Endothelial cell (in vitro differentiated cells): ENCODE results near the gene ZNF431. TPM values are rescaled to one million over a fixed set of nuclear protein-coding genes. Genes with fewer than 3 reads are reported as not detected.

Source experiments
- DNase-seq: peaks from one replicate; pipeline ENCODE4 v3.0.0; 2021; ENCODE audit warnings: low spot score
- H3K27ac Mint-ChIP-seq: one replicate; pipeline ENCODE4 v1.8.0; 2021; ENCODE audit warnings: mixed read lengths, inconsistent platforms; ENCODE audit not compliant: unreplicated experiment
- H3K27me3 Mint-ChIP-seq: one replicate; pipeline ENCODE4 v1.8.0; 2021; ENCODE audit warnings: mild to moderate bottlenecking, moderate library complexity, mixed read lengths, inconsistent platforms; ENCODE audit not compliant: unreplicated experiment
- H3K36me3 Mint-ChIP-seq: one replicate; pipeline ENCODE4 v1.8.0; 2021; ENCODE audit warnings: mild to moderate bottlenecking, low read depth, mixed read lengths, inconsistent platforms; ENCODE audit not compliant: unreplicated experiment
- H3K4me1 Mint-ChIP-seq: one replicate; pipeline ENCODE4 v1.8.0; 2021; ENCODE audit warnings: mild to moderate bottlenecking, mixed read lengths, inconsistent platforms; ENCODE audit not compliant: unreplicated experiment
- H3K4me3 Mint-ChIP-seq: one replicate; pipeline ENCODE4 v1.8.0; 2021; ENCODE audit warnings: mild to moderate bottlenecking, mixed read lengths, inconsistent platforms; ENCODE audit not compliant: unreplicated experiment
- H3K9me3 Mint-ChIP-seq: one replicate; pipeline ENCODE4 v1.8.0; 2021; ENCODE audit warnings: mixed read lengths, inconsistent platforms; ENCODE audit not compliant: unreplicated experiment
- total RNA-seq: library from RNA; stranded (reverse); fragmentation: NEBNext Ultra II Directional; extraction: Animal tissue kit (Norgen Biotek cat#: 25700); gene quantifications from one replicate; pipeline ENCODE4 v1.2.1, GENCODE V29; 2021; ENCODE audit not compliant: unreplicated experiment
- TF ChIP-seq, protein P1 (sequence below): fragments of 200-600 bp; sonication (generic); IDR thresholded peaks from one replicate; pipeline ENCODE4 v1.5.0; 2021; ENCODE audit warnings: antibody characterized with exemption; ENCODE audit not compliant: unreplicated experiment

Gene ZNF431
- total RNA-seq, 1 donor from 2014 or later: 20.1 TPM

DNA sequence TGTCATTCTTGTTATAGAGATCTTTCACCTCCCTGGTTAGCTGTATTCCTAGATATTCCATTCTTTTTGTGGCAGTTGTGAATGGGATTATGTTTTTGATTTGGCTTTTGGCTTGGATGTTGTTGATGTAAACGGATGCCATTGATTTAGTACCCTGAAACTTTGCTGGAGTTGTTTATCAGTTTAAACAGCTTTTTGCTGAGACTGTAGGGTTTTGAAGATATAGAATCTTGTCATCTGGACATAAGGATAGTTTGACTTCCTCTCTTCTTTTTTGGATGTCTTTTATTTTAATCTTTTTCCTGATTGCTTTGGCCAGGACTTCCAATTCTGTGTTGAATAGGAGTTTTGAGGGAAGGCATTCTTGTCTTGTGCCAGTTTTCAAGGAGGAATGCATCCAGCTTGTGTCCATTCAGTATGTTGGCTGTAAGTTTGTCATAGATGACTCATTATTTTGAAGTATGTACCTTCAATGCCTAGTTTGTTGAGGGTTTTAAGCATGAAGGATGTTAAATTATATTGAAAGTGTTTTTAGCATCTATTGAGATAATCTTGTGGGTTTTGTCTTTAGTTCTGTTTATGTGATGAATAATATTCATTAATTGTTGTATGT is 16.8 kb downstream of the ZNF431 start:
- TF ChIP-seq, protein P1, sequence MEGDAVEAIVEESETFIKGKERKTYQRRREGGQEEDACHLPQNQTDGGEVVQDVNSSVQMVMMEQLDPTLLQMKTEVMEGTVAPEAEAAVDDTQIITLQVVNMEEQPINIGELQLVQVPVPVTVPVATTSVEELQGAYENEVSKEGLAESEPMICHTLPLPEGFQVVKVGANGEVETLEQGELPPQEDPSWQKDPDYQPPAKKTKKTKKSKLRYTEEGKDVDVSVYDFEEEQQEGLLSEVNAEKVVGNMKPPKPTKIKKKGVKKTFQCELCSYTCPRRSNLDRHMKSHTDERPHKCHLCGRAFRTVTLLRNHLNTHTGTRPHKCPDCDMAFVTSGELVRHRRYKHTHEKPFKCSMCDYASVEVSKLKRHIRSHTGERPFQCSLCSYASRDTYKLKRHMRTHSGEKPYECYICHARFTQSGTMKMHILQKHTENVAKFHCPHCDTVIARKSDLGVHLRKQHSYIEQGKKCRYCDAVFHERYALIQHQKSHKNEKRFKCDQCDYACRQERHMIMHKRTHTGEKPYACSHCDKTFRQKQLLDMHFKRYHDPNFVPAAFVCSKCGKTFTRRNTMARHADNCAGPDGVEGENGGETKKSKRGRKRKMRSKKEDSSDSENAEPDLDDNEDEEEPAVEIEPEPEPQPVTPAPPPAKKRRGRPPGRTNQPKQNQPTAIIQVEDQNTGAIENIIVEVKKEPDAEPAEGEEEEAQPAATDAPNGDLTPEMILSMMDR: no peak
- peaks cover 1% of the 10 kb centered on the region for H3K27me3 Mint-ChIP-seq
- no peak overlapping the region for H3K27ac Mint-ChIP-seq
- no peaks in the 10 kb centered on the region for H3K4me1 Mint-ChIP-seq
- H3K4me3 Mint-ChIP-seq: no peak overlapping the region
- H3K9me3 Mint-ChIP-seq: no peaks in the 10 kb centered on the region
- H3K36me3 Mint-ChIP-seq: peaks cover 18% of the 10 kb centered on the region
- DNase-seq: no peak

DNA sequence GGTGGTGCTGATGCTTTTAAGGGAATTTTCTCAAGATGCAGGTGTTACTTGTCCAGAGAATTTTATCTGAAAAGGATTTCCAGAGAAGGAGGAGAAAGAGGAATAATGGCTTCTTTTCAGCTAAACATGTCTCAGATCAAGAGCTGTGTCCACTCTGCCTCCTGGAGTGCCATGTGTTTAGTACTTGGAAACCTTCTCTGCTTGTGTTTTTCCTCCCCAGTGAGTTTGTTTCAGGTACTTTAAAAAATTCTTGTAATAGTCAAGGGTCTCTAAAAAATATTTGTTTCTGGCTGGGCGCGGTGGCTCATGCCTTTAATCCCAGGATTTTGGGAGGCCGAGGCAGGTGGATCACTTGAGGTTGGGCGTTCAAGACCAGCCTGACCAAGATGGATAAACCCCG is 22.7 kb downstream of the ZNF431 start:
- Mint-ChIP-seq H3K4me1 (no peaks in the 10 kb centered on the region), H3K36me3 (peaks cover 8% of the 10 kb centered on the region), H3K27ac (no peak overlapping the region), H3K9me3 (no peaks in the 10 kb centered on the region), H3K4me3 (peak overlapping the region; percentile 65), H3K27me3 (no peaks in the 10 kb centered on the region)
- TF ChIP-seq, protein P1: no peak
- no peak for DNase-seq

DNA sequence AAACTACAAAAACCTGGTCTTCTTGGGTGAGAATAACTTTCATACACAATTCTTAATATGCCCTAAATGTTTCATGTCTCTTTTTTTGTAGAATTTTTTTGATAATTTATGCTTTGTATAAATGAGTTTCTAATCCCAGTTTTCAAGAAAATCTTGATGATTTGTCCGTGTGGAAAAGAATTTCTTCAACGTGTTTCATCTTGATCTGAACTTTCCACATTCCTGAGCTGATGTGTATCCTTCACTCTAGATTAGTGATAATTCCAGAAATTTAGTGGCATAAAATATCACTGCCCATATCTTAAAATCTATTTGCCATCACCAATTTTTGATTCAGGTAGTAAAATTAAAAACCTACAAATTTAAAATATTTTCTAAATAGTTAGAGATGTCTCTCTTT is 24.6 kb downstream of the ZNF431 start:
- H3K9me3 Mint-ChIP-seq: no peaks in the 10 kb centered on the region
- no peak overlapping the region for H3K4me3 Mint-ChIP-seq
- TF ChIP-seq, protein P1: no peak
- peaks cover 14% of the 10 kb centered on the region for H3K36me3 Mint-ChIP-seq
- H3K27me3 Mint-ChIP-seq: no peaks in the 10 kb centered on the region
- H3K4me1 Mint-ChIP-seq: no peaks in the 10 kb centered on the region
- H3K27ac Mint-ChIP-seq: no peak overlapping the region
- DNase-seq: no peak

DNA sequence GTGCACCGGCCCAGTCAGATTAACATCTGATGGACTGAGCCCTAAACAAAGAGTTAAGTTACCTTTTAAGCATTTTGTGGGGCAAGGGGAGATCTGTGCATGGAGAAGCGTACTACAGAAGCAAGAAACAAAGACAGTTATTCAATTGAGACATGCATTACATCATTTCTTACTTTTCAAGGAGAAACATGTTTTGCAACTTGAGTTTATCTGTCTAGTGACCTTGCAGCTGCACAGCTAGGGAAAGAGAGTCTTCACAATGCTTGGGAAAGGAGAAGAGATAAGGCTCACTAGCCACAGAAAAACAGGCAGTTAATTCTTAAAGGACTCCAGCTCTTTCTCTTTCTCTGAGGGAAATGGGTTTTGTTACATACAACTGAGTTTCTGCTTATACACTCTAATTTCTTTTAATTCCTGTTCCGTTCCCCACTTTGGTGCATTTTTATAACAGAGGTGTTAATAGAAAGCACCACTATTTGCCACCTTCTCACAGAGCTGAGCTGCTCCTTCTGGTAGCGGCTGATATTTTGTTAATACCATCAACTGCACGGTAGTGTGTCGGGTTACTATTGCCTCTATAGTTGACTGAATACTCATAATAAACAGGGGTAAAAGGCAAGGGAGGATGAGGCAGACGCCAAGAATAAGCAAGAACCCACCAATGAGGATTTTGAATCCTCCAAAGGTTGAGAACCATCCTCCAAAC is 55.9 kb downstream of the ZNF431 start:
- H3K27ac Mint-ChIP-seq: no peak overlapping the region
- H3K9me3 Mint-ChIP-seq: peaks cover 4% of the 10 kb centered on the region
- peaks cover 2% of the 10 kb centered on the region for H3K27me3 Mint-ChIP-seq
- no peaks in the 10 kb centered on the region for H3K36me3 Mint-ChIP-seq
- DNase-seq: no peak
- no peak overlapping the region for H3K4me3 Mint-ChIP-seq
- no peaks in the 10 kb centered on the region for H3K4me1 Mint-ChIP-seq
- TF ChIP-seq, protein P1: no peak

DNA sequence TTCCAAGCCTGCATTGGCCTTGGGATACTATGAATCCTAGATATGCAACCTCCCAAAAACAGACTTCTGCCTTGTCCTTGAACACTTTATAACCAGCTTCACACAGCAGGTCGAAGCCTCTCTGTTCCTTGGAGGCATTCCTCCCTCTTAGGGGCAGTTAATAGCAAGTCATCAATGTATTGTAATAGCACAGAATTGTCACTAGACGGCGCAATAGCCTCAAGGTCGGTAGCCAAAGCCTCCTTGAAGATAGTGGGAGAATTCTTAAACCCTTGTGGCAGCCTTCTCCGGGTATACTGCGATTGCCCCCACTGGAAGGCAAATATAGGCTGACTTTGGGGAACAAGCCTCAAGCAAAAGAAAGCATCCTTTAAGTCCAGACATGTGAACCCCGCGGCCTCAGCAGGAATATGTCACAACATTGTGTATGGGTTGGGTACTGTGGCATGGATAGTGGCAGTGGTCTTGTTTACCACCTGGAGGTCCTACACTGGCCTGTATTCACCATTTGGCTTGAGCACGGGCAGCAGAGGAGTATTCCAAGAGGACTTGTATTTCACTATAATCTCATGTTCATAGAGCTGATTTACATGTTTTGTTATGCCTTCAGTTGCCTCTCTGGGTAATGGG is 61.1 kb downstream of the ZNF431 start:
- Mint-ChIP-seq H3K27me3 (peaks cover 6% of the 10 kb centered on the region), H3K4me1 (no peaks in the 10 kb centered on the region), H3K36me3 (peaks cover 14% of the 10 kb centered on the region), H3K9me3 (peaks cover 18% of the 10 kb centered on the region), H3K4me3 (no peak overlapping the region), H3K27ac (no peak overlapping the region)
- DNase-seq: peak; percentile 54
- TF ChIP-seq, protein P1: peak; percentile 90
